Body of pancreas (tissue), 4 donors: ENCODE results near the gene LRP1.

ENCODE experiments used
- CTCF ChIP-seq, 7 experiments: fragments of 450-650 bp in 4 of 7; fragments of 200-600 bp in 3 of 7; sonication (generic) in 3 of 7; IDR thresholded peaks; one replicate each; pipeline ENCODE4 v1.5.1; 2016 to 2019; ENCODE audit warnings: antibody characterized with exemption in 7 of 7
- POLR2A ChIP-seq, 3 donors: fragments of 450-650 bp; IDR thresholded peaks; one replicate each; pipeline ENCODE4 v1.6.1; 2016; ENCODE audit warnings: antibody characterized with exemption in 3 of 3, mild to moderate bottlenecking in 2 of 3

- TF ChIP-seq CTCF (IDR thresholded peaks at IDR 0.05) (peak; percentile 88 to 99 (median 96)), POLR2A (IDR thresholded peaks at IDR 0.05) (peak in 1 of 3 donors; percentile 9)
Measured at GRCh38 chr12:57213058-57213715, 84.9 kb downstream of the LRP1 start.
